GM18858 (cell line): Measurements from ENCODE around the gene SYCE3.
"Not testable (repeated sequence)": the region's sequence is repeated elsewhere in the genome, so short reads cannot be mapped to it uniquely, and the experiment has no call there.

Source experiments
- ATAC-seq: cut with Tn5 transposase; IDR thresholded peaks from one replicate; pipeline ENCODE4 v1.9.1; 2021; ENCODE audit not compliant: unreplicated experiment

Gene SYCE3

GRCh38 chr22:50522806-50523438 is 39.8 kb downstream of the SYCE3 start:
- ATAC-seq, result no peak

- no peak for ATAC-seq
These were observed 40.4 kb downstream of the SYCE3 start for GRCh38 chr22:50522208-50522805.

- no peak for ATAC-seq
These were observed 41.0 kb downstream of the SYCE3 start for GRCh38 chr22:50521710-50522109.

- ATAC-seq, result no peak
These were observed 41.8 kb downstream of the SYCE3 start for GRCh38 chr22:50520826-50521453.

GRCh38 chr22:50520184-50520583 is 42.5 kb downstream of the SYCE3 start:
- ATAC-seq, result not testable (repeated sequence)

GRCh38 chr22:50519151-50519550 is 43.6 kb downstream of the SYCE3 start:
- ATAC-seq, result no peak

- ATAC-seq, result no peak
These were observed 44.1 kb downstream of the SYCE3 start for GRCh38 chr22:50518606-50519005.

GRCh38 chr22:50517495-50518260 is 45.0 kb downstream of the SYCE3 start:
- ATAC-seq, result no peak

GRCh38 chr22:50516891-50517290 is 45.8 kb downstream of the SYCE3 start:
- no peak for ATAC-seq

GRCh38 chr22:50516068-50516467 is 46.7 kb downstream of the SYCE3 start:
- ATAC-seq, result no peak

- ATAC-seq, result no peak
These were observed 49.5 kb downstream of the SYCE3 start for GRCh38 chr22:50513175-50513574.

GRCh38 chr22:50508897-50509296 is 53.8 kb downstream of the SYCE3 start:
- ATAC-seq, result no peak

- no peak for ATAC-seq
These were observed 54.5 kb downstream of the SYCE3 start, which contains the start of gene NCAPH2 for GRCh38 chr22:50507991-50508884. Gene NCAPH2, plus strand, starts transcription at chr22:50508224. Its CDS starts 114 bp downstream, at chr22:50508338.

GRCh38 chr22:50507421-50507990 is 55.2 kb downstream of the SYCE3 start, which contains the start of gene LMF2:
Gene LMF2, minus strand, starts transcription at chr22:50507702. Its CDS starts 27 bp downstream, at chr22:50507675.
- ATAC-seq, result no peak

GRCh38 chr22:50506611-50507420 is 55.9 kb downstream of the SYCE3 start:
- no peak for ATAC-seq

GRCh38 chr22:50505776-50506610 is 56.7 kb downstream of the SYCE3 start:
- no peak for ATAC-seq

- ATAC-seq, result no peak
These were observed 57.4 kb downstream of the SYCE3 start for GRCh38 chr22:50505276-50505775.
